T follicular helper cell (primary cell): ENCODE results near the gene ENOPH1.
"Not testable (repeated sequence)": the region's sequence is repeated elsewhere in the genome, so short reads cannot be mapped to it uniquely, and the experiment has no call there.

Experiments
- DNase-seq: peaks from one replicate; pipeline ENCODE4 v3.0.0-alpha.2; 2020; ENCODE audit warnings: low read depth
- total RNA-seq, 2 experiments: gene quantifications; one replicate each; lab custom pipeline; 2026; lab: John Stamatoyannopoulos, UW

Gene ENOPH1
- 43.5 to 77.7 reads per million in 2 experiments for total RNA-seq

GRCh38 chr4:82430193-82430963 lies at the start of gene ENOPH1, which contains the start of gene HNRNPDL:
TSS of gene ENOPH1 (plus strand) at chr4:82430590. CDS start at chr4:82430830, 240 bp downstream.
TSS of gene HNRNPDL (minus strand) at chr4:82430462. CDS start at chr4:82429690, 772 bp downstream.
- DNase-seq, result peak; percentile 95

GRCh38 chr4:82380831-82381230 lies 49.6 kb upstream of the ENOPH1 start:
- DNase-seq, result no peak

DNA sequence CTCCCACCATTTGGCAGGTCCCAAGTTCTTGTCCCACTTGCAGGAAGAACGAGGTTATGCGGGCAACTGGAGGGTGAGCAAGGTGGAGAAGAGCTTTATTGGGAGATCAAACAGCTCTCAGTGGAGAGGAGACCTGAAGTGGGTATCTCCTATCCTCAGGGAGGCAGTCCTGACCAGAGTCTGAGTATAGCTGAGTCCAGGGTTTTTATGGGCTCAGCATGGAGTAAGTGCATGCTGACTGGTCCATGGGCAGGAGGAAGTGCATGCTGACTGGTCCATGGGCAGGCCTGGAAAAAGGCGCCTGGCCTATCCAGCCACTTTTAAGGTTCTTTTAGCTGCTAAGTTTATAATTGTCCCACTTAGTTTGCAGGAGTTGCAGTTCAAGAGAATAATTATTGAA lies 49.2 kb upstream of the ENOPH1 start:
- no peak for DNase-seq

- no peak for DNase-seq
These were observed 48.6 kb upstream of the ENOPH1 start for GRCh38 chr4:82381661-82382296.

- no peak for DNase-seq
These were observed 47.6 kb upstream of the ENOPH1 start for GRCh38 chr4:82382751-82383150.

DNA sequence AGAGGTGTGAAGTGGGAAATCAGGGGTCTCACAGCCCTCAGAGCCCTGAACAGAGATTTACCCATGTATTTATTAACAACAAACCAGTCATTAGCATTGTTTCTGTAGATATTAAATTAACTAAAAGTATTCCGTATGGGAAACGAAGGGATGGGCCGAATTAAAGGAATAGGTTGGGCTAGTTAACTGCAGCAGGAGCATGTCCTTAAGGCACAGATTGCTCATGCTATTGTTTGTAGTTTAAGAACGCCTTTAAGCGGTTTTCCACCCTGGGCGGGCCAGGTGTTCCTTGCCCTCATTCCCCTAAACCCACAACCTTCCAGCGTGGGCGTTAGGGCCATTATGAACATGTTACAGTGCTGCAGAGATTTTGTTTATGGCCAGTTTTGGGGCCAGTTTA lies 44.1 kb upstream of the ENOPH1 start:
- DNase-seq, result not testable (repeated sequence)

- DNase-seq, result no peak
These were observed 42.0 kb upstream of the ENOPH1 start for GRCh38 chr4:82388405-82388804.

DNA sequence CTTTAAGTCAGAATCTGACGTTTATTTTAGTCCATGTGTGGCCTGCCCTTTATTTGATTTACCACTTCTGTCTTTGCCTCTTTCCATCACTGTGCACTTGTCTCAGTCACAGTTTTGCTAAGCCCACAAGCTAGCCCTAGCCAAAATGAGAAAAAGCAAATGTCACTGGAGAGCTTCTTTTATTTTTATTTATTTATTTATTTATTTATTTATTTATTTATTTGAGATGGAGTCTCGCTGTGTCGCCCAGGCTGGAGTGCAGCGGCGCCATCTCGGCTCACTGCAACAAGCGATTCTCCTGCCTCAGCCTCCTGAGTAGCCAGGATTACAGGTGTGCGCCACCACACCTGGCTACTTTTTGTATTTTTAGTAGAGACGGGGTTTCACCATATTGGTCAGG lies 40.3 kb upstream of the ENOPH1 start:
- not testable (repeated sequence) for DNase-seq

GRCh38 chr4:82394896-82395295 lies 35.5 kb upstream of the ENOPH1 start:
- no peak for DNase-seq

DNA sequence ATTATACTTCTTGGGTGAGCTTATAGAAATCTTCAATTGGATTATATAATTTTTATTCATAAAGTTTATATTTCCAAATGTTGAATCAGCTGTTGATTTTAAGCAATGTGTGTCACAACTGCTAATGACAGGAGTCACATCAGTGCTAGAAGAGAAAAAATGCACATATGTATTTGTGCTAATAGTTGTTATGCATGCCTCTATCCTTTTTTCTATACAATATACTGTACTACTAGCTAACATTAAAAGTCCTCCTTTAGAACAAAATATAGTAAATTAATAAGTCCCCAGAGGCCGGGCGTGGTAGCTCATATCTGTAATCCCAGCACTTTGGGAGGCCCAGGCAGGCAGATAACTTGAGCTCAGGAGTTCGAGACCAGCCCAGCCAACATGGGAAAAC lies 32.9 kb upstream of the ENOPH1 start:
- DNase-seq, result no peak

- no peak for DNase-seq
These were observed 32.1 kb upstream of the ENOPH1 start for GRCh38 chr4:82398263-82398662.

DNA sequence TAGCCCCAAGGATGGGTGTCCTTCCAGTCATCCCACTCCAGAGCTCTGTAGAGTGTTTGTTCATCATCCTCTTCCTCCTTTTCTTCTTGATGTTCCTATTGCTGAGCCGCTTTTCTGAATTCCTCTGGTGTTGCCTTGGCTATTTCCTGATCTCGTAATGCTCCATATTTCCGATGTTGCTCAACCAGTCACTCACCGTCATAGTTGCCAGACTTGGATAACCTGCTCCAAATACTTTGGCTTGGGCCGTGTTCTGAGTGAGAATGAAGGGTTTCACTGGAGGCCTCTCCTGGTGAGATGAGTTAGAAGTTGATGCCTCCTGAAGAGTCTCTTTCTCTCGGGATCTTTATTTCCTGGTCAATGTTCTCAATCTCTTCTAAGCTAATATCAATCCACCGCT lies 28.8 kb upstream of the ENOPH1 start:
- no peak for DNase-seq

DNA sequence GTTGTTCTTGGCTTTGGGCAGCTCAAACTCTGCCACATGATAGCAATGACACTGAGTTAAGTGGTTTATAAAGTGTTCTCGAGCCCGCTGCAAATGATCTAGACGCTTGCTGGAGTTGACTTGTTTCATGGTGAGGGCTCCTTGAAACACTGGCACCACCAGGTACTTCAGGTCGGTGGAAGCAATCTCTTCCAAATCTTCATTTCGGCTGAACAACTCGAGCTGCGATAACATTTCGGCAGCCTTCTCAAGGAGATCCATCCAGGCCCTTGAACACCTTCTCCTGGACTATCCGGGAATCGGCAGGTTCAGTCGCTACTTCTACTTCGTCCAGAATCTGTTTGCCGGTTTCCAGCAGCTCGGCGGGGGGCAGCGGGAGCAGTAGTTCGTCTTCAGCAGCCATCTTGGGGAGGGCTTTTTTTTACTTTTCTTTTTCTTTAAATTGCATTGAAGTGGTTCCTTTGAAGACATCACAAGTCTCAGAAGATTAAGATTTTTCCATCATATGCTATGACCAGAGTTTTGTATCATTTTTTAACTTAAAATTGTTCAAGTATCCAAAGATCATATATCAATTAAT lies 28.1 kb upstream of the ENOPH1 start:
- no peak for DNase-seq

GRCh38 chr4:82403725-82404124 lies 26.7 kb upstream of the ENOPH1 start:
- no peak for DNase-seq

- not testable (repeated sequence) for DNase-seq
These were observed 15.3 kb upstream of the ENOPH1 start for GRCh38 chr4:82415061-82415460.

DNA sequence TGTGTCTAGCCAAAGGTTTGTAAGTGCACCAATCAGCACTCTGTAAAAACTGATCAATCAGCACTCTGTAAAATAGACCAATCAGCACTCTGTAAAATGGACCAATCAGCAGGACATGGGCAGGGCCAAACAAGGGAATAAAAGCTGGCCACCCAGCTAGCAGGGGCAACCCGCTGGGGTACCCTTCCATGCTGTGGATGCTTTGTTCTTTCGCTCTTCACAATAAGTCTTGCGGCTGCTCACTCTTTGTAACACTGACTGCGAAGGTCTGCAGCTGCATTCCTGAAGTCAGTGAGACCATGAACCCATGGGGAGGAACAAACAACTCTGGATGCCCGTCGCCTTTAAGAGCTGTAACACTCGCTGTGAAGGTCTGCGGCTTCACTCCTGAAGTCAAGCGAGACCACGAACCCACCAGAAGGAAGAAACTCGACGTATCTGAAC lies 14.4 kb upstream of the ENOPH1 start:
- DNase-seq, result no peak

DNA sequence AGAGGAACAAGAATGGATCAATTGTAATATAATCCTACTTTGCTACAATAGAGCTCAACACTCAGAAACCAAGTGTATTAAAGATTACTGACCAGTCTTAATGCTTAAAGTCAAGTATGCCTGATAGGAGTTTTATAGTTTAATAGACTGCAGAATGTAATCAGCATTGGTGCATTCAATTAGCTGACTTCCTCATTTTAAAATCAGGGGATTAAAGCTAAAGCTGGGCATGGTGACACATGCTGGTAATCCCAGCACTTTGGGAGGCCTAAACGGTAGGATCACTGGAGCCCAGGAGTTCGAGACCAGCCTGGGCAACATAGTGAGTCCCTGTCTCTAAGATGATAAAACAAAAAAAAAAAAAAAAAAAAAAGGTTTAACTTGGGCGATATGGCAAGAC lies 10.9 kb upstream of the ENOPH1 start:
- DNase-seq, result no peak

- no peak for DNase-seq
These were observed 8.4 kb upstream of the ENOPH1 start for GRCh38 chr4:82421796-82422560.

GRCh38 chr4:82422616-82423015 lies 7.8 kb upstream of the ENOPH1 start:
- DNase-seq, result no peak

DNA sequence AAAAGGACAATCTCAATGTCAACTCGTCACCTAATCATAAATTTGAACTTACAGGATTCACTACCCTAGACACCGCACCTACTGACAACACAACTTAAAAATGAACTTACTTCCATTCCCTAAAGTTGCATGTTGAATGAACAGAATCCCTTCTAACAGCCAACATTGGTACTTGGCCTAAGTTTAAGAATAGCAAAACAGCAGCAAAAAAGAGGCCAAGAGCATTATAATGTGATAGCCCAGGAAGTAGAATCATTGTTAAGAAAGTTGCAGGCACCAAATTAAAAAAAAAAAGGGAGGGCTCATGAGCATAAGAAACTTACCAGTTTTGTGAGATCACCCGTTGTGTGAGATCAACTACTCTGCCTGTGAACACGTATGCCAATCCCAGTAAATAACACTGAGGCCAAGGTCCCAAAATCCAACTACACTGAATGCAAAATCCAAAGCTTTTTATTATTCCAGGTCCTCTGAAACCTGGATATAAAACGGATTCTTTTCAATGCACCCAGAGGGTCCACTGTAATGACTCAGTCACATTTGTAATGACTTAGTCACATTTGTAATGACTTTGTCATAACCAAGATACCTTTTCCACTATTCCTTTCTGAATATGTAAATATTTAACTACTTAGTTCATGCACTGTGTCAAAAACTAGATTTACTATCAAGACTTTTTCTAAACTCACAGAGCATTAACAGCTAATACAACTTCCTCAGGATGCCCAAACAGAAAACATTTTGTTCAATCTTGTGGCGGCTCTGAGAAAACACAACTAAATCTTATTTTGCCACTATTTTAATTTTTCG lies 6.9 kb upstream of the ENOPH1 start:
- no peak for DNase-seq

DNA sequence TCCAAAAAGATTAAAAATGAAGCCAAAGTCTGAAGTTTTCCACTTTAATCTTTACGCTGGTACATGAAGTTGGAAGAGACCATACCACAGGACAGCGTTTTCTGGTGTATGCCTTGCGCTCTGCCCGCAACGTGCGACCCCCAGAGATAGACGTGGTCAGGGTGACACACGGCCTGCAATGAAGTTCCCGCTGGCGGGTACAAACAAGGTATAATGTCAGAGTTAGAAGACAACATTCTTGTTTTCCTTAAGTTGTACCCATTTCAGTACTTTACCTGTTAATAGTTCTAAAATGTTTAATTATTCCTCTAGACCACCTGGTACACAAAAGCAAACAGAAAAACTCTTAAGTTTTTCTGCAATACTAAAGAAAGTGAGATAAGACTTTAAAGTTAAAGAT lies 4.9 kb upstream of the ENOPH1 start:
- DNase-seq, result no peak
